NCI-H524 (cell line): ENCODE measurements around the gene SERPINA12.

ENCODE experiments used
- DNase-seq, 2 experiments: peaks; one replicate each; lab custom pipeline; 2025; lab: John Stamatoyannopoulos, UW

SERPINA12 gene

GRCh38 chr14:94465042-94465441 is 44.2 kb downstream of the SERPINA12 start:
- DNase-seq, result no peak

- no peak for DNase-seq
These were observed 45.0 kb downstream of the SERPINA12 start for GRCh38 chr14:94464290-94464689.

GRCh38 chr14:94462763-94463572 is 46.3 kb downstream of the SERPINA12 start:
- no peak for DNase-seq

- DNase-seq, result no peak
These were observed 47.1 kb downstream of the SERPINA12 start for GRCh38 chr14:94462219-94462551.

GRCh38 chr14:94461526-94462218 is 47.6 kb downstream of the SERPINA12 start:
- no peak for DNase-seq

GRCh38 chr14:94460631-94461416 is 48.4 kb downstream of the SERPINA12 start:
- DNase-seq, result no peak

- no peak for DNase-seq
These were observed 50.6 kb downstream of the SERPINA12 start for GRCh38 chr14:94458558-94459205.

GRCh38 chr14:94458096-94458495 is 51.2 kb downstream of the SERPINA12 start:
- no peak for DNase-seq

- no peak for DNase-seq
These were observed 53.3 kb downstream of the SERPINA12 start for GRCh38 chr14:94455928-94456327.

GRCh38 chr14:94451826-94452225 is 57.4 kb downstream of the SERPINA12 start:
- DNase-seq, result no peak

GRCh38 chr14:94451091-94451771 is 58.0 kb downstream of the SERPINA12 start:
- no peak for DNase-seq

- DNase-seq, result no peak
These were observed 58.6 kb downstream of the SERPINA12 start for GRCh38 chr14:94450722-94451090.

GRCh38 chr14:94449930-94450329 is 59.3 kb downstream of the SERPINA12 start:
- DNase-seq, result peak; percentile 58 to 75

GRCh38 chr14:94448071-94448808 is 61.0 kb downstream of the SERPINA12 start:
- no peak for DNase-seq

- no peak for DNase-seq
These were observed 62.1 kb downstream of the SERPINA12 start for GRCh38 chr14:94447206-94447605.

- no peak for DNase-seq
These were observed 63.1 kb downstream of the SERPINA12 start for GRCh38 chr14:94446126-94446525.

GRCh38 chr14:94445003-94445402 is 64.3 kb downstream of the SERPINA12 start:
- no peak for DNase-seq

GRCh38 chr14:94441531-94442205 is 67.6 kb downstream of the SERPINA12 start:
- DNase-seq, result no peak

- no peak for DNase-seq
These were observed 68.1 kb downstream of the SERPINA12 start for GRCh38 chr14:94441130-94441529.

GRCh38 chr14:94439453-94440057 is 69.7 kb downstream of the SERPINA12 start:
- DNase-seq, result no peak
